Esophagus muscularis mucosa (tissue), 4 donors: ENCODE data around the gene TXNL4A.

ENCODE experiments used
- EP300 ChIP-seq: sonication (generic); formaldehyde crosslinking; IDR thresholded peaks from one replicate; pipeline ENCODE4 v1.6.1; 2017; ENCODE audit warnings: antibody characterized with exemption
- POLR2AphosphoS5 ChIP-seq, 2 donors: sonication (generic); formaldehyde crosslinking; IDR thresholded peaks; one replicate each; pipeline ENCODE4 v1.6.1; 2017; ENCODE audit warnings: antibody characterized with exemption in 2 of 2
- TF ChIP-seq, protein P1 (sequence below), 3 experiments: fragments of 200-600 bp in 2 of 3; fragments of 450-650 bp in 1 of 3; sonication (generic) in 2 of 3; IDR thresholded peaks; one replicate each; pipeline ENCODE4 v1.5.1; 2017 to 2019; ENCODE audit warnings: antibody characterized with exemption in 3 of 3, mild to moderate bottlenecking in 2 of 3, moderate library complexity in 1 of 3

DNA sequence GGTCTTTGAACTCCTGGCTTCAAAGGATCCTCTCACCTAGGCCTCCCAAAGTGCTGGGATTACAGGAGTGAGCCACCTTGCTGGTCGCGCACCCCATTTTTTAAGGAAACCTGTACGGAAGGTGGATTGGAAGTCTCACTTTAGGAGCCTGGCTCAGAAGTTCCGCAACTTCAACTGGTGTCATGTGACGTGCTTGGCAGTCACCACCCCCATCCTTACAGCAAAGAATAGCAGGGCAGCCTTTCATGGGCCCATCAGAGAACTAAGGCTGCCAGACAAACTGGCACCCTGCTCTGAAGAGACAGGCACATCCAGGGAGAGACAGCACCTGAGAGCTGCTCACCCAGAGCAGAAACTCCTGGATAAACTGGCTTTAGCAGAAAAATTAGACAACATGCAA, 33.6 kb downstream of the TXNL4A start:
- TF ChIP-seq, protein P1, sequence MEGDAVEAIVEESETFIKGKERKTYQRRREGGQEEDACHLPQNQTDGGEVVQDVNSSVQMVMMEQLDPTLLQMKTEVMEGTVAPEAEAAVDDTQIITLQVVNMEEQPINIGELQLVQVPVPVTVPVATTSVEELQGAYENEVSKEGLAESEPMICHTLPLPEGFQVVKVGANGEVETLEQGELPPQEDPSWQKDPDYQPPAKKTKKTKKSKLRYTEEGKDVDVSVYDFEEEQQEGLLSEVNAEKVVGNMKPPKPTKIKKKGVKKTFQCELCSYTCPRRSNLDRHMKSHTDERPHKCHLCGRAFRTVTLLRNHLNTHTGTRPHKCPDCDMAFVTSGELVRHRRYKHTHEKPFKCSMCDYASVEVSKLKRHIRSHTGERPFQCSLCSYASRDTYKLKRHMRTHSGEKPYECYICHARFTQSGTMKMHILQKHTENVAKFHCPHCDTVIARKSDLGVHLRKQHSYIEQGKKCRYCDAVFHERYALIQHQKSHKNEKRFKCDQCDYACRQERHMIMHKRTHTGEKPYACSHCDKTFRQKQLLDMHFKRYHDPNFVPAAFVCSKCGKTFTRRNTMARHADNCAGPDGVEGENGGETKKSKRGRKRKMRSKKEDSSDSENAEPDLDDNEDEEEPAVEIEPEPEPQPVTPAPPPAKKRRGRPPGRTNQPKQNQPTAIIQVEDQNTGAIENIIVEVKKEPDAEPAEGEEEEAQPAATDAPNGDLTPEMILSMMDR (IDR thresholded peaks at IDR 0.05), result no peak
- TF ChIP-seq POLR2AphosphoS5 (IDR thresholded peaks at IDR 0.05) (no peak), EP300 (no peak)
